ENCODE results near the gene STARD10. TPM values are rescaled to one million over a fixed set of nuclear protein-coding genes. Genes with fewer than 3 reads are reported as not detected.

Gene STARD10
- total RNA-seq, 1 experiment from 2014 or later = 1,283 TPM

DNA sequence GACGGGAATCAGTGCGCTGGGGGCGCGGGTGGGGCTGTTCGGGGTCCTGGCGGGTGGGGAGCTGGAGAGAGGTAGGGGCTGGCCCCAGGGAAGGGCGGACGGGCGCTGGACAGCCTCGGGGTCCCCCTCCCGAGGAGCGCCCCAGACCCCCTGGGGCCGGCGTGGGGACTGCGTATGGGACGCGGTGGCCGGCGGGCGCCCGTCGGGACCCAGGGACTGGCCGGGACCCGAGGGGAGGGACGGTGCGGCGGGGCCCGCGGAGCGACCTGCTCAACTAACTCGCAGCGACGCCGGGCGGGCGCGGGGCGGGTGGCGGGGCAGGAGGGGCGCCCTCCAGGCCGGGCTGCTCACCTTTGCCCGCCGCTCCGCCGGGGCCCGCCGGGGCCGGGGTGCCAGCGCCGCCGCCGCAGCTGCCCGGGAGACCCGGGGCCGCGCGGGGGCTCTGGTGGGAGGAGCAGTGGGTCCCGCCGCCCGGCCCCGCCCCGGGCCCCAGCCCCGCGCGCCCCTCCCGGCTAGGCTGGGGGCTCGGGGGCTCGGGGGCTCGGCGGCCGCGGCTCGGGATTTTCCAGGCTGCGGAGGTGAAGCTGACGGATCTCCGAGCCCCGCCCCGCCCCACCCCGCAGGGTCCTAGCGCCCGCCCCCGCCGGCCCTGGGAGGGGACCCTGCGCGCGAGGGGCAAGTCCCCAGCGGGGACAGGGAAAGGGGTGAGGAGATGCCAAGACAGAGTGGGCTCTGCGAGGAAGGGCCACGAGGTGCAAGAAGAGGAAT, 12.3 kb downstream of the STARD10 start:
- DNase-seq (ENCODE audit: low spot score) = no peak

DNA sequence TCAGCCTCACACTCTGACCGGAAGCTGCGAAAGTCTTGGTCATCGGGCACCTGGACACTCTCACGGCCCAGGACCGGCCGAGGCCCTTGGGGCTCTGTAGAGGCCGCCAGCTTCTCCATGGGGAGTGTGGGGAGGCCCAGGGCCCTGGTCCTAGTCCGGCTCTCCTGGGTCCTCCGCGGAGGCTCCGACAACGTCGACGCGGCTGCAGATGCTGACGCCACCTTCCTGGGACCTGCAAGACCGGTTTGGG, 12.9 kb downstream of the STARD10 start:
- DNase-seq (ENCODE audit: low spot score) = peak; percentile 81

DNA sequence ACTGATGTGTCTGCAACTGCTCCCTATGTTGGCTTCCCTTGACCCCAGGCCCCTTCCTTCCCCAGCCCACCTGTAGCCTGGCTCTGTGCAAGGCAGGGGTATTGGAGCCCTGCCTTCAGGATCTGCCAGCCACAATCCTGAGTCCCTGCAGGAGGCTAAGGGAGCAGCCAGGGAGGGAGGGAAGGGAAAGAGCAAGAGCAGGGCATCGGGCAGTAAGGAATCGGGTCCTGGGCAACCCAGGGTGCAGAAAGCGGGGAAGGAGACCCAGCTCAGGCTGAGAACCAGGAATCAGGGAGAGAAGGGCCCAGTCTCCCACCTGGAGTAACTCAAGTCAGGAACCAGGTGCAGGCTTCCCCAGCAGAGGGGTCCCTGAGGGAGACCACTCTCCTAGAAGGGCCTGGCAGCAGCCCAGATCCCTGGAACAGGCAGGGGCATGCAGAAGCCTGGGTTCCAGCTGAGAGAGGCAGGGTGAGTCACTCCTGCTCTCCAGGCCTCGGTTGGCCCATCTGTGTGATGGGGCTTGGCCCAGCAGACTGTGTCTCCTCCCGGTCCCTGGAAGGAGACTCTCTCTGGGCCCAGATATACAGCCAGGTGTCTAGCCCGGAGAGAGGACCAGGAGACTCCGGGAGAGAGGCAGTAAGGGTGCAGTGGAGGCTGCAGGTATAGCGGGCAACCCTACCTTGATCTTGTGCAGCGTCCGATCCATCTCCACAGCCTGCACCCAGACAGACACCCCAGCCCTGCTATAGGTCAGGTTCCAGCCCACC, 13.4 kb downstream of the STARD10 start:
- DNase-seq (ENCODE audit: low spot score) = no peak

DNA sequence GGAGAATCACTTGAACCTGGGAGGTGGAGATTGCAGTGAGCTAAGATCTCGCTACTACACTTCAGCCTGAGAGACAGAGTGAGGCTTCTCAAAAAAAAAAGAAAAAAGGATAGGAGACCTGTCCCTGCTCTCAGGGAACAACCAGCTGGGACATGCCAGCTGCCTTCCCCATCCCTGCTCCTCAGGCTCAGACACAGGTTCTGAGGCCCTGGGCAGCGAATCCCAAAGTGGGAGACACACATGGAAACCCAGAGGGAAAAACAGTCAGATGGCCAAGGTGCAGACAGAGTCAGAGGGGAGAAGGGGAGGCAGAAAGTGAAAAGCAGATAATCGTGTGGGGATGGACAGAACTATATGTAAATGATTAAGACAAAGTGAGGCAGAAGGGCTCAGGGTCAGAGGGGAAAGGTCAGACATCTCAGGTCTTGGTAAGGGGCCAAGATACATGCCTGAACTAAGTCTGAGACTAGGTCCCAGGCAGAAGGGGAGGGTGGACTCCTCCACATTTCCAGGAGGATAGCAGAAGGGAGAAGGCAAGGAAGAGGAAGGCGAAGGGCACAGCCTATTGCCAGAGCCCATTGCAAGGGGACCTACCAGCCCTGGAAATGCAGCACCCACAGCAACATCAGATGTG, 14.2 kb downstream of the STARD10 start:
- DNase-seq (ENCODE audit: low spot score) = no peak

DNA sequence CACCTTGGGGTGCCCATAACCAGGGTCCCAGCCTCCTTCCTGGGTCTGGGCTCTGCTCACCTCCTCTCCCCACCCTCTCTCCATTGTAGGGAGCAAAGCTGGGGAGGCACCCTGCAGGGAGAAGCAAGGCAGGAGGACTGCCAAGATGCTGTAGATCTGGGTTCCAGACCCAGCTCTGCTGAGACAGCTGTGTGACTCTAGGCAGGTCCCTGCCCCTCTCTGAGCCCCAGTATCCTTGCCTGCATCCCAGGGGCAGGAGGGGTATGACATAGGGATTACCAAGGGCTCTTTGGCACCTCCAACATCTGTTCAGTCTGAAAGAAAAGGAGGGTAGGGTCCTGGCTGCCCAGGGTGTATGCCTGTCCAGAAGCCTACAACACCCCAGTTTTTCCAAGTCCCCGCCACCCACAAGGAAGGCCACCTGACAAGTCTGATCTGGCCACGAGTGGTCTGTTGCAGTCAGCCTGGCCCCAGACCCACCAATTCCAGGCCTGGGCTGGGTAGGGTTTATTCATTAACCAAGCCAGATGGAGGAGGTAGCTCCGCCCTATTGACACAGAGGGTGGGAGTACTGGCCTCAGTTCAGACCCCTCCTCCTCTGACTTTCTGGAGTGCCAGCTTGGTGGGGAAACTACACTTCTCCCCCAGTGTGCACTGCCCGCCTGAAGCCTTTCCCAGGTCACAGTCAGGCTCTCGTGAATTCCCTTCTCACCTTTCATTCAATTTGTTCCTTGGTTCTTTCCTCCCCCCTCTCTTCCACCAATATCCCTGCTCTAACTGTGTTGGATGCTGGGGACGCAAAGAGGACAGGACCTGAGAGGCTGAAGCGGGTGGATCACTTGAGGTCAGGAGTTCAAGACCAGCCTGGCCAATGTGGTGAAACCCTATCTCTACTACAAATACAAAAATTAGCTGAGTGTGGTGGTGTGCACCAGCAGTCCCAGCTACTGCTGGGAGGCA, 15.0 kb downstream of the STARD10 start:
- DNase-seq (ENCODE audit: low spot score) = peak; percentile 69

DNA sequence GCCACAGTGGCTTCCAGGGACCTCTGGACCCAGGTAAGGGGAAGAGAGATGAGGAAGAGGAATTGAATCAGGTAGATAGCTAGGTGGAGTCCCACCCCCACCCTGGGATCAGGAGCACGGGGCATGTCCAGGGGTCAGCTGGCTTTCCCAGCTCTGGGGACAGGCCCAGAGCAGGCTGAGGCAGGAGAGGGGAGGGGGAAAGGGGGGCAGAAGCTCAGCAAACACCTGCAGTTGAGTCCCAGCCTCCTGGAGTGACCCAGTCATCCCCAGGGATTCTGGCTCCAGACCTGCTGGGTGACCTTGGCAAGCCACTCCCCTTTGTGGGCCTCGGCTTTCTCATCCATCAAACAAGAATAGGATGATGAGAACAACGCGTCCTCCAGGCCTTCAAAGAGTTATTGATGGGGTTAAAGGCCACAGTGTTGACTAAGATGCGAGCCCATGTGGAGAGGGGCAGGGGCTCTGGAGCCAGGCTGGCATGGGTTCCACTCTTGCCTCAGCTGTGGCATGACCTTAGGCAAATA, 16.0 kb downstream of the STARD10 start:
- DNase-seq (ENCODE audit: low spot score) = no peak

DNA sequence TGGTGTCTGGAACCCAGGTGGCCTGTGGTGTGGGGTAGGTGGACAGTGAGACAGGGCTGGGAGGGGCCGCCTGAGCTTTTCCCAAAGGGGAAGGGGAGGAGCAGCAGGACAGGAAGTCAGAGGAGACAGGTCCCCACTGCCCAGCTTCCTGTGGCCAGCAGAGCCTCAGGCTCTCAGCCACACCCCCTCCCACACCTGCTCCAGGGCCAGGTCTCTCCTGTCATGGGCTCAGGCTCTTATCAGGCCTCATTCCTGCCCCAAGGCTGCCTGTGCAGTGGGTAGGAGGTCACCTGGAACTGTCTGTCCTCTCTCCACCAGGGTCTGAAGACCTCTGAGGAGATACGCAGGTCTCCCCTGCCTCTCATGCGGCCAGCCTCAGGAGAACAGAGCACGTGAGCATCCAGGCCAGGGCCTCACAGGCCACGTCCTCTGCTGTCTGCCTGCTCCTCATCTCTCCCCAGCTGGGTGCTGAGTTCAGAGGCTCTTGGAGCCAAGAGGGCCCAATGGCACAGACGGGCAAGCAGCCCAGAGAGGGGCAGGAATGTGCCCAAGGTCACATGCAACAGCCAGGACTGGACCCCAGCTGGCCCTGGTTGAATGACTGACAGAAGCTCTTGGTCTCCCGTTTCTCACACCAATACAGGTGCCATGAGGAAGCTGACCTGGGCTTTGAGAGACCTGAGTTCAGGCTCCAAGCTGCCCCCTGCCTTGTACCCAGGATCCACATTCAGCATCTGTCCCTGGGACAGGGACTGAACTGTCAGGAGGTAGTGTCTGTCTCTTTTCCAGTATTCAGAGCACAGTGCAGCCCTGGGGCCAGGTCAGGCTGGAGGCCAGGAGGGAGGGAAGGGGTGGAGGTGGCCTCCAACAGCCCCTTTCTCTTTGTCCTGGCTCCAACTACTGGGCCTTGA, 16.7 kb downstream of the STARD10 start:
- no peak for DNase-seq (ENCODE audit: low spot score)

DNA sequence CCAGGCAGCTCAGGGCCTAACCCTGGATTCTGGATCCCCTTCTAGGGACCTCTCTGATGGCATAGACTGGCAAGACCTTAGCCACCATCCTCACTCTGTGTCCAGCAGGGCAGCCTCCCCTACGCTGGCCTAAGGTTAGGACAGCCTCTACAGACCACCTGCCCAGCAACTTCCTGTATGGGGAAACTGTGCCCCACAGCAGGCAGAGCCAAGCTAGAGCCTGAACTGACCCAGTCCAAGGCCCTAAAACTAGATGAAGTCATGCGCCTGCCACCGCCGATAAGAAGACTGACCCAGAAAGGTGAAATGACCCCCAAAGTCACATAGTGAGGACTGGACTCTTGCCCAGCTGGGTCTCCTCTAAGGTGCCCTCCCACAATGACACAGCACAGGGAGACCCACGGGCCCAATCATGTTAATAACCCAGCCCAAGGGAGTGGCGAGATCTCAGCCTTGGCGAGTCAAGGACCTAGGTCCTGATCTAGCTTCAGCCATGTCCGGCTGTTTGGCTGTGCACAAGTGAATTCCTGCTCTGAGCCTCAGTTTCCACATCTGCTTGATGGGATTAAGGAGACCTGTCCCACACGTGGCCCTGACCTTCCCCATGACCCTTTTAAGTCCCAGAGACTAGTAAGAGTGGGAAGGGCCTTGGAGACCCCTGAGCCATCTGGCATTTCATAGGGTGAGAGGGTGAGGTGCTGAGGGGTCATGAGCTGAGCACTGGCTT, 17.6 kb downstream of the STARD10 start:
- DNase-seq (ENCODE audit: low spot score) = no peak

DNA sequence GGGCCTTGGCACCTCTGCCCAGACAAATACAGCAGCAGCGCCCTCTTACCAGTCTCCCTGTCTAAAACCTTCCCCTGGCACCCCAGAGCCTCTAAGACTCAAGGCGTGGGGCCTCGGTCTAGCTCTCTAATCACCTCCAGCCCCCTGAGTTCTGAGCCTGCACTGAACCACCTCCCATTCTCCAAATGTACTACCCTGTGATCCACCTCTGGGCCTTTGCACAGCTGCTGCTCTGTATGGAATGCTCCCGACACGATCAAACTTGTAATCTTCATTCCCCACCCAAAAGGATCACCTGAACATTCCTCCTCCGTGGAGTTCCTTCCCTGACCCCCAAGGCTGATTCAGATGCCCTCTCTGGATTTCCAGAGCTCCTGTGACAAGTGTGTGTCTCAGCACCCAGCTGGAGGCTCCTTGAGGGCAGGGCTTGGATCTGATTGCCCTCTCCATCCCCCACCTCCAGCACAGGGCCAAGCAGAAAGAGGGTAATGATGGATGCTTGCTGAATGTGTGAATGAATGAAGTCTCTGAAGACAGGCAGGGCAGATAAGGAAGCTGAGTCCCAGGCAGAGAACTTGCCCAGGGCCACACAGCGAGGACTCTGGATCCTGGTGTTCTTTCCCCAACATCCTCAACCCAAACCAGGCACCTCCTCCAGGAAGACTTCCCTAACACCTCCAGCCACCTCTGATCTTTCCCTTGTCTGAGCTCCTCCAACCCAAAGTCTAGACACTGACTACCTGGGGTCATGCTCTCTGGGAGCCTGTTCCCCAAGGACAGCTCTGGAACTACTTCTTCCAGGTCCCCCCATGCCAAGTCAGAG, 18.3 kb downstream of the STARD10 start:
- DNase-seq (ENCODE audit: low spot score) = no peak

DNA sequence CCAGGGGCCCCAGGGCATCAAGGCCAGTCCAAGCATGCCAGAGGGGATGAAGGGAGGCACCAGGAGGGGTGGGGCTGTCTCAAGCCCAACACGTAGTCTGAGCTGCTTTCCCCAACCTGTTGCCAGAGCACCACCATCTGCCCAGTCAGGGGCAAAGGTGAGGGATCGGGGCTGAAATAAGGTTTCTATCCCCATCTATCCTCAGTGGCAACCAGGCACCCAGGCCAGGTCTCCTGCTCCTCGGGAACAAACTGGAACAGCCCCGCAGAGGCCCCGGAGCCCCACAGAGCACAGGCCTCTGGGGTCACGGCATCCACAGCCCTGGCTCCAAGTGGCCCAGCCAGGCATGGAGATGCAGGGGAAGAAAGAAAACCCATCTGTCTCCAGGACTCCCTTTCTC, 19.3 kb downstream of the STARD10 start:
- DNase-seq (ENCODE audit: low spot score) = no peak

DNA sequence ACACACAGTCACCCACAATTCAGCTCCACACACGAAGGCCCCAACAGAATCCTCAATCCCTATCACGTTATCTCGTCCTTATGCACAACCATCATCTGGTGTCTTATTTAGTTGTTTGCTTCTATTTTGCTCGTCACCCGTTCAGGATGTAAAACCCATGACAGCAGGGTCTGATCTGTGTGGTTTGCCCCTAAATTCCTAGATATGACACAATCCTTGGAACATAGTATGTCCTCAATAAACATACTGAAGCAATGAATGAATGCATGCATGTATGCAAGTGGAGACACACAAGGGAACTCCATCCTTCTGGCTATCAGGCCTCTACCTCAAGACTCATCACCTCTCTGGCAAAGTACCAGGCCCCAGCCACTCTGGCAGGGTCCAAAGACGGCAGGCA, 20.2 kb downstream of the STARD10 start:
- no peak for DNase-seq (ENCODE audit: low spot score)

DNA sequence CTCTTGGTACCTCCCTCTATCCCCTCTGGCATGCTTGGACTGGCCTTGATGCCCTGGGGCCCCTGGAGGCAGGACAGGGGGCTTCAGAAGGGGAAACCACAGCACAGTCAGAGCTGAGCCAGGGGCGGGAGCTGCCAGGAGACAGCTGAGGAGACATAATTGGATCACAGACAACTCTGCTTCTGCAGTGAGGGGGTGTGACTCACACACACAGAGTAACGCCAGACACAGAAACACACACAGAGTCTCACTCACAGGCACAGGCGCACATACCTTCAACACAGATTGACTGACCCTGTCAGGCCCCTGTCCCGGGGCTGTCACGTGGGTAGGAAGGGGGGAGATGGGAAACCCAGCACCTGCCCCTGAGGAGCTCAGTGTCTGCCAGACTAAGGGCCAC, 20.6 kb downstream of the STARD10 start:
- DNase-seq (ENCODE audit: low spot score) = no peak

DNA sequence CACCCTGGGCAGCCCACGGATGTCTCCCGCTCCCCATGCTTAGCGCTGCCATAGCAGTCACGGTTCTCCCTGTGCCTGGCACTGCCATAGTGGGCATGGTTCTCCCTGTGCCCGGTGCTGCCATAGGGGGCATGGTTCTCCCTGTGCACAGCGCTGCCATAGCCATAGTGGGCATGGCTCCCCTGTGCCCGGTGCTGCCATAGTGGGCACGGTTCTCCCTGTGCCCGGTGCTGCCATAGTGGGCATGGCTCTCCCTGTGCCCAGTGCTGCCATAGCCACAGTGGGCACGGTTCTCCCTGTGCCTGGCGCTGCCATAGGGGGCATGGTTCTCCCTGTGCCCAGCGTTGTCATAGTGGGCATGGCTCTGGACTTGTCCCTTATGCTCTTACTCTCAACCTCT, 21.8 kb downstream of the STARD10 start:
- no peak for DNase-seq (ENCODE audit: low spot score)

DNA sequence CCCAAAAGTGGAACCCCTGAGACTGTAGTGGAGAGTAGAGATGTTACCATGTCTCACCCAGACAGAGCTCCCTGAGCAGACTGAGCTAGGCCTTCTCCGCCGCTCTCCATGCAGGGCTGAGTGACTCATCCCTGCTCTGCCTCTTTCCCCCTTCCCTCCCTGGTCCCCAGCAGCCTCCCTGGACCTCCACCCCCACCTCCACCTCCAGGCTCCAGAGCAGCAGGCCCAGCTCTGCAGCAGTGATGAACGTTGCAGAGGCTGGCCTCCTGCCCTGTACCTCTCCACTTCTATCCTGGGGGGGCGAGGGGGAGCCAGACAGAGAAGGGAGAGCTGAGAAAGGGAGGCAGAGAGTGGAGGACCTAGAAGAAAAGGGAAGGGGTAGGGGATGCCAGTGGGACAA, 22.3 kb downstream of the STARD10 start:
- DNase-seq (ENCODE audit: low spot score) = no peak

DNA sequence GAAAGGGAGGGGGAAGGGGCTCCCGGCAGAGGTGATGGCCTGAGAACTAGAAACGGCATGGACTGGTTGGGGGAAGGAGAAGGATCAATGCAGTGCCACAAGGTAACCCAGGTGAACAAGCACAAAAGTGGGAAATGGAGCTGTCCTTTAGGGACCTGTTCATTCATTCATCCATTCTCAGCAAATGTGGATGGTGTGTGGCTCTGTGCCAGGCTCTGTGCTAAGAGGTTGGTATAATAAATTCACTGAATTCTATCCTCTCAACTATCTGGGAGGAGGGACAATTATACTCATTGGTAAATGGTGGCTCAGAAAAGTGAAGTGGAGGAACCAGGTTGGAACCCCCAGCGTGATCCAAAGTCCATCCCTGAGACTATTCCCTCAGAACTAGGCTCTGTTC, 23.0 kb downstream of the STARD10 start:
- no peak for DNase-seq (ENCODE audit: low spot score)

DNA sequence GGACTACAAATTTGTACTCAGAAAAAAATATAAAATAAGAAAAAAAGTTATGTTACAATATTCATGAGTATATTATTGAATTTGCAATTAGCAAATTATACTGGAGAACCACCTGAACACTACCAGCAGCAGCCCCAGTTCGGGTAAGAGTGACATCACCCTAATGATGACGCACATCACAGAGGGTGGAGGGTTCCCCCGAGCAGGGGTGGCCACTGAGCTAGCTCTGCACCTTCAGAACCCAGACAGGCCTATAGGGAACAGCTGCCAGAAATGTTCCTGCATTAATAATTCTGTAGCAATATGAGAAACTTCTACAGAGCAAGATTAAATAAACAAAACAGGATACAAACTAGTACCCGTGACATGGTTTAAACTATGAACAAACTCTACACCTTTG, 24.2 kb downstream of the STARD10 start:
- DNase-seq (ENCODE audit: low spot score) = no peak

DNA sequence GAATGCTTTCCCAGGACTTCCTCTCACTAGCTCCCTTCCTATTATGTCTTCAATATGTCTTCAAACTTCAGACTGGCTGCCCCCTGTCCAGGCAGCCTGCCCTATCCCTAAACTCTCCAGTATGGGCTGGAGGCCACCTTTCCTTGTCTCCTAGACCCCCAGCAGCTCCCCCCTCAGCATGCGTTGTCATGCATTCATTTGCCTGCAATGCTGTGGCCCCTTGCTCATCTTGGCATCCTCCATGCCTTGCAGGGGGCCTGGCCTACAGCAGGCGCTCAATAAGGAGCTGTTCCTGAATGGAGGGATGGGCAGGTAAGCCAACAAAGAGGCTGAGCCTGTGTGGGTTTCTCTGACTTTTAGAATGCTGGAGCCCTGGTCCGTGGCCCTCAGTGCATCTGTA, 25.3 kb downstream of the STARD10 start:
- DNase-seq (ENCODE audit: low spot score) = no peak

DNA sequence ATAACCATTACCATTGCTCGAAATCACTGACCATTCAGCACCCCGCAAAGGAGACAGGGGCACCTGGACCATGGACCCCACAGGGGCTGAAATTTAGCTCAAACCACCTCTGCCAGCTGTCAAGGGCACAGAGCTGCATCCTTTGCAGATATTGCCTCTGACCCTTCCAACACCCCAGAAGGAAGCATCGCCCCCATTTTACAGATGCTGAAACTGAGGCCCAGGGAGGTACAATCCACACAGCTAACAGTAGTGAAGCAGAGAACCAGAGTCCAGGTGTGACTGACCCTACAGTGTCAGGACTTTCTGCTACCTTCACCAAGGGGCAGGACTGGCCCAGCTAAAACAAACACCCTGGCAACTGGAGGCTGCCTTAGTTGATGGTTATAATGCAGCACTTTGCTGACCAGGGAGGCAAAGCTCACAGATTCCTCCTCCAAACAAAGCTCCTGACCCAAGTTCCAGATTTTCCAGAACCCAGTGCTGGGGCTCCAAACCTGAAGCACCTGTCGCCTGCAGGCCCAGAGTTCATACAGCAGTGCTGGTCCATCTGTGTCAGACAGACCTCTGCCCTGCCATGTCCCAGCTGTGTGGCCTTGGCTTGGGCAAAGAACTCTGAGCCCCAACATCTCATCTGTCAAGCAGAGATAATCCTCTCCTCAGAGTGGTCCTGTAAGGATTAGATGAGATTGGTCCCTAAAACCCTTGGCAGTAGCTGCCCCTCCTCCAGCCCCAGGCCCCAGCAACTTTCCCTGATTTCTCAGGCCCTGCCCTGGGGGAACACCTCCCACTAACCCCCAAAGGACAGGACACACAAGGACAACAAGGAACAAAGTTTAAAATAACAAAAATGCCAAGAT, 26.4 kb downstream of the STARD10 start:
- no peak for DNase-seq (ENCODE audit: low spot score)
